Mononuclear cell (primary cell): ENCODE data around the gene ALG14. TPM values are rescaled to one million over a fixed set of nuclear protein-coding genes. Genes with fewer than 3 reads are reported as not detected.
"Not testable (repeated sequence)": the region's sequence is repeated elsewhere in the genome, so short reads cannot be mapped to it uniquely, and the experiment has no call there.

Experiments
- H3K27me3 ChIP-seq: 2 replicates; pipeline ENCODE4 v1.6.0; 2011; ENCODE audit warnings: low read length, control low read depth; ENCODE audit not compliant: insufficient read depth
- H3K4me1 ChIP-seq: 2 replicates; pipeline ENCODE4 v1.5.1; 2011; ENCODE audit warnings: mild to moderate bottlenecking, low read length, control low read depth; ENCODE audit not compliant: insufficient read depth
- H3K4me3 ChIP-seq: 2 replicates; pipeline ENCODE4 v1.5.1; 2011; ENCODE audit warnings: mild to moderate bottlenecking, low read length, moderate library complexity
- H3K9me3 ChIP-seq: 2 replicates; pipeline ENCODE4 v1.5.1; 2011; ENCODE audit warnings: low read depth, mild to moderate bottlenecking, control low read depth, low read length
- total RNA-seq: library from RNA; depleted of rRNA; stranded (reverse); fragments of >200 nt; gene quantifications from one replicate; pipeline ENCODE4 v1.2.3, GENCODE V29; 2012

ALG14 gene
- total RNA-seq, 1 donor: 0.21 TPM

DNA sequence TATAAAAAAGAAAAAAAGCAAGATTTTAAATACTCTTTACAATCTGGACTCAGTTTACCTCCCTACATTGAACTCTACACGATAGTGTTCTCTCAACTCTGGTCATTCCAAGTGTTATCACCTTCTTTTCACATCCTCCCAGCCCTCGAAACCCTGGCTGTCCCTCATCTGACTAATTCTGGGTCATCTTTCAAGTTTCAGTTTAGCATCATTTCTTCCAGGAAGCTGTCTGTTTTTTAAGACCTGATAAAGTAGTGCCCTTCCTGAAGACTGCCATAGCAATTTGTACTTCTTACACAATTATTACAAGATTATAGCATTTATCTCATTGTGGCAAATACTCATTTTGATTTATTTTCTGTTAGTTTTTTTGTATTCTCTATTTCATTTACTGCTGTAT, 1.2 kb downstream of the ALG14 start:
- Histone ChIP-seq H3K27me3 (no peaks in the 10 kb centered on the region), H3K9me3 (no peaks in the 10 kb centered on the region), H3K4me3 (no peak overlapping the region), H3K4me1 (peaks cover 15% of the 10 kb centered on the region)

GRCh38 chr1:95069710-95070093, 3.0 kb downstream of the ALG14 start:
- H3K4me3 ChIP-seq: no peak overlapping the region
- H3K4me1 ChIP-seq: peaks cover 15% of the 10 kb centered on the region
- H3K27me3 ChIP-seq: no peaks in the 10 kb centered on the region
- H3K9me3 ChIP-seq: no peaks in the 10 kb centered on the region

GRCh38 chr1:95068956-95069709, 3.6 kb downstream of the ALG14 start:
- Histone ChIP-seq H3K4me3 (no peak overlapping the region), H3K27me3 (no peaks in the 10 kb centered on the region), H3K9me3 (no peaks in the 10 kb centered on the region), H3K4me1 (peaks cover 15% of the 10 kb centered on the region)

DNA sequence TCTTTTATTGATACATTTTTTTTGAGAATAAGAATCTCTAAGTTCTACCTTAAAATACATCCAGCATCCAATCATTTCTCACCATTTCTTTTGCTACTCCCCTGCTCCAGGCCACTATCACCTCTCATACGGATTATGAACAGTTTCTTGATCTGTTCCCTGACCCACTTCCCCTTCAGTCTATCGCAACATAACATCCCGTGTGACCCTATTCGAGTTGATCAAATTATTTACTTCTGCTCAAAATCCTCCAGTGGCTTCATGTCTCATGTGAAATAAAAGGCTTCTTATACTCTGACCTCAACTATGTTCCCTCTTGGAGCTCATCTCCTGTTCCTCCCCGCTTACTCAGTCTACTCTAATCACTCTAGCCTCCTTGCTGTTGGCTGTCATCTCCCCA, 5.2 kb downstream of the ALG14 start:
- Histone ChIP-seq H3K4me3 (no peak overlapping the region), H3K27me3 (no peaks in the 10 kb centered on the region), H3K9me3 (no peaks in the 10 kb centered on the region), H3K4me1 (peaks cover 9% of the 10 kb centered on the region)

GRCh38 chr1:95067062-95067461, 5.7 kb downstream of the ALG14 start:
- Histone ChIP-seq H3K9me3 (no peaks in the 10 kb centered on the region), H3K4me3 (no peak overlapping the region), H3K4me1 (peaks cover 6% of the 10 kb centered on the region), H3K27me3 (no peaks in the 10 kb centered on the region)

DNA sequence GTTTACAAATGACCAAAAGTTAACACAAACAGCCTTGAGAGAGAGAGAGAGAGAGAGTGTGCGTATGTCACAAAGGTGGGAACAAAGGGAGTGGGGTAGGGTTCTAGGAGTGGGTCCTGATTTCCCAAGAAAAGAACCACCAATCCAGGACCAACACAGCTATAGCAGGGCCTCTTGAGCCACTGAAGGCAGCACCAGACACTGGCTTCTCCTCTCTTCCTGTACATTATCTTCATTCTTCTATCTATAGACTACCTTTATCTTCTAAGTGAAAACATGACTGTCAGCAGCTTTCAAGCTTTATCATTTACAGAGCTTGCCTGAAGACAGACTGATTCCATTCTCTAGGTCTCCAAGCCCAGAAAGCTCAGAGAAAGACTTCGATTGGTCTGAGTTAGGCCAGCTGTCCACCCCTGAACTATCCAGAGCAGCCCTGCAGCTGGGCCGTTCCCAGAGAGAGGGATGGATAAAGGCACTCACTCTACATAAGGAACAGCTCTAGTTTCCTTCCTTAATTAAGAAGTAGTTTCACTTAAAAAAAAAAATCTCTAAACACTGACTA, 11.2 kb downstream of the ALG14 start:
- Histone ChIP-seq H3K27me3 (no peaks in the 10 kb centered on the region), H3K4me1 (no peaks in the 10 kb centered on the region), H3K4me3 (no peak overlapping the region), H3K9me3 (no peaks in the 10 kb centered on the region)

DNA sequence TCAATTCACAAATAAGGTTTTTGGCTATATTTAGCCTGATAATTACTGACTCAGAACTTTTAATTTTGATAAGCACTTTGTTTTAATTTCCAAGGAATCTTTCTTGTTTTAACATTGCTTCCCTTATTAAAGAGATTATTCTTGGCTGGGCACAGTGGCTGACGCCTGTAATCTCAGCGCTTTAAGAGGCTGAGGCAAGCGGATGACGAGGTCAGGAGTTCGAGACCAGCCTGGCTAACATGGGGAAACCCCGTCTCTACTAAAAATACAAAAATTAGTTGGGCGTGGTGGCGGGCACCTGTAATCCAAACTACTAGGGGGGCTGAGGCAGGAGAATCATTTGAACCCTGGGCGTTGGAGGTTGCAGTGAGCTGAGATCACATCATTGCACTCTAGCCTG, 13.8 kb downstream of the ALG14 start:
- Histone ChIP-seq H3K4me1 (no peaks in the 10 kb centered on the region), H3K9me3 (no peaks in the 10 kb centered on the region), H3K4me3 (no peak overlapping the region), H3K27me3 (no peaks in the 10 kb centered on the region)

DNA sequence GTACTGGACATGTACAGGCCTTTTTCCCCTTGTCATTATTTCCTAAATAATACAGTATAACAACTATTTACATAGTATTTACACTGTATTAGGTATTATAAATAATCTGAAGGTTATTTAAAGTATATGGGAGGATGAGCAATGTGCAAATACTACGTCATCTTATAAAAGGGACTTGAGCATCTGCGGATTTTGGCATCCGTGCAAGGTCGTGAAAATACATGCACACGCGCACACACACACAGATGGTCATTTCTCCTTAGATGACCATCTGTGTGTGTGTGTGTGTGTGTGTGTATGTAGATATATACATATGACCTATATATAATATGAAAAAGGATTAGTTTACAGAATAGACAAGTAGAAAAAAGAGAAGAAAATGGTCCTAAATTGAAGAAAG, 15.4 kb downstream of the ALG14 start:
- H3K27me3 ChIP-seq: no peaks in the 10 kb centered on the region
- H3K9me3 ChIP-seq: no peaks in the 10 kb centered on the region
- H3K4me1 ChIP-seq: no peaks in the 10 kb centered on the region
- no peak overlapping the region for H3K4me3 ChIP-seq

- H3K4me1 ChIP-seq: no peaks in the 10 kb centered on the region
- H3K4me3 ChIP-seq: no peak overlapping the region
- no peaks in the 10 kb centered on the region for H3K27me3 ChIP-seq
- H3K9me3 ChIP-seq: no peaks in the 10 kb centered on the region
Measured at GRCh38 chr1:95049935-95050334, 22.8 kb downstream of the ALG14 start.

DNA sequence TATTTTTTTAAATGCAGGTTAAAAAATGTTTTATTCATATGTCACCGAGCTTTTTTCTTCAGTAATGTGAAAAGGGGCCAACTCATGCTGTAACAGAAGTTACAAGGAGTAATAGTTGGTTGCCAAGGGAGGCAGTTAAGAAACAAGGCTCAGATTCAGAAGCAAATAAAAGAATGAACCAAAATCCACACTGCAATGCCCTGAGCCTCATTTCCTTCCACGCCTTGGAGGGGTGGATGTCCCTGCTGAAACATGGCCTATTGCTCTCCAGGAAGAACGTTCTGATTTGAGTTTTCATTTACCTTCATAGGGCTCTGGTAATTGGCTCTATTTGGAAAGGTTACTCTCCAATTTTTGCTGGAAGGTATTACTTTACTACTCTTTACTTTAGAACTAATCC, 24.4 kb downstream of the ALG14 start:
- no peaks in the 10 kb centered on the region for H3K27me3 ChIP-seq
- no peaks in the 10 kb centered on the region for H3K9me3 ChIP-seq
- no peak overlapping the region for H3K4me3 ChIP-seq
- H3K4me1 ChIP-seq: no peaks in the 10 kb centered on the region

DNA sequence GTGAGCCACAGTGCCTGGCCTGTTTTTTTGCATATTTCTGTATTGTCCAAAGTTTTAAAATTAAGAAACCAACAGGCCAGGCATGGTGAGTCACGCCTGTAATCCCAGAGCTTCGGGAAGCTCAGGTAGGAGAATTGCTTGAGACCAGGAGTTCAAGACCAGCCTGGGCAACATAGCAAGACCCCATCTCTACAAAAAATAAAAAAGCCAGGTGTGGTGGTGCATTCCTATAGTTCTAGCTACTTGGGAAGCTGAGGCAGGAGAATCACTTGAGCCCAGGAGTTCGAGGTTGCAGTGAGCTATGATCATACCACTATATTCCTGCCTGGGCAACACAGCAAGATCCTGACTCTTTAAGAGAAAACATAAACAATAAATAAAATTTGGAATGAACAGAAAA, 25.1 kb downstream of the ALG14 start:
- H3K9me3 ChIP-seq, H3K4me3 ChIP-seq, H3K4me1 ChIP-seq, H3K27me3 ChIP-seq: not testable (repeated sequence)

DNA sequence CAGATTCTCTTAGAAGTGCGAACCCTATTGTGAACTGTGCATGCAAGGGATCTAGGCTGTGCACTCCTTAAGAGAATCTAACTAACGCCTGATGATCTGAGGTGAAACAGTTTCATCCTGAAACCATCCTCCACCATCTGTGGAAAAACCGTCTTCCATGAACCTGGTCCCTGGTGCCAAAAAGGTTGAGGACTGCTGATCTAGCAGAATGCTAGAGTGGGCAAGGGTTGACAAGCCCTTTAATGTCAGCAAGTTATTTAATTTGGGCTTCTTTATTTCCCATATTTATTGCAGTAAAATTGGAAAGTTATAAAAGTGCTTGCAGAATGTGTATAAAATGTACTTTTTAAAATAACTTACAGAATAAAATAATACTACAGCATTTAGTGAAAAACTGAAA, 26.4 kb downstream of the ALG14 start:
- no peak overlapping the region for H3K4me3 ChIP-seq
- H3K9me3 ChIP-seq: no peaks in the 10 kb centered on the region
- H3K4me1 ChIP-seq: no peaks in the 10 kb centered on the region
- no peaks in the 10 kb centered on the region for H3K27me3 ChIP-seq

DNA sequence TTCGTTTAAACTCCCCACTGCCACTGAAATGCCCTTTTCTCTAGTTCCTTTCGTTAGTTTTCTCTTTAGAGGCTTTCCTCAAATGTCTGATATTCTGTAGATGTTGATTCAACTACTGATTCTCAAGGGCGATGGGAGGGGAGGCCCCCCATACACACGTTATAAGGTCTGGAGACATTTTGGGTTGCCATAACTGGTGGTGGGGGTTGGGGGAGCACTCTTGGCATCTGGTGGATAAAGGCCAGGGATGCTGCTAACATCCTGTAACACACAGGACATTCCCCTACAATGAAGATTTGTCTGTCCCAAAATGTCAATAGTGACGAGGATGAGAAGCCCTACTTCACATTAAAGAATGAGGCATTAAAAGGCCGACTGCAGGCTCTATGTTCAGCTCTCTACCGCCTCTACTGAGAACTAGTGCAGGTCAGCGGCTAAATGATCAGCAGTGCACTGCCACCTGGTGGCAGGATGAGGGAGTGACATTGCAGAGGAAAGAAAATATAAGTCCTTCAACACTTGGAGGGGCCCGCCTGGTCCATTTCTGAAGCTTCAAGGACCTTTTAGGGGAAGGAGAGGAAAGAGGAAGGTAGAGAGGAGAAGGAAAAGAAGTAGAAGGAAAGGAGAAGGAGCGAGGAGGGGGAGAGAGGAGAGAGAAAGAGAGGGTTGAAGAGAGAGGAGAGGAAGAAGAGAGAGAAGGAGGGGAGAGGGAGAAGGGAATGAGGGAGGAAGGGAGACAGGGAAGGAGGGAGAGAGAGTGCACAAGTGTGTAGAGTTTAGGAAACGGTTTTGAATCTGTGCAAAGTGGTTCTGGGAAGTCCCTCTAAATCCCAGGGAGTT, 29.4 kb downstream of the ALG14 start:
- Histone ChIP-seq H3K9me3 (no peaks in the 10 kb centered on the region), H3K4me3 (no peak overlapping the region), H3K4me1 (peaks cover 4% of the 10 kb centered on the region), H3K27me3 (no peaks in the 10 kb centered on the region)

- Histone ChIP-seq H3K4me1 (peaks cover 10% of the 10 kb centered on the region), H3K4me3 (no peak overlapping the region), H3K27me3 (no peaks in the 10 kb centered on the region), H3K9me3 (no peaks in the 10 kb centered on the region)
Measured at GRCh38 chr1:95042286-95042685, 30.5 kb downstream of the ALG14 start.

GRCh38 chr1:95041491-95042165, 31.1 kb downstream of the ALG14 start:
- no peaks in the 10 kb centered on the region for H3K27me3 ChIP-seq
- H3K9me3 ChIP-seq: no peaks in the 10 kb centered on the region
- peaks cover 10% of the 10 kb centered on the region for H3K4me1 ChIP-seq
- no peak overlapping the region for H3K4me3 ChIP-seq
